Transverse colon (tissue), 3 donors: ENCODE results near the gene SAP30BP.

Source experiments
- EP300 ChIP-seq: sonication (generic); formaldehyde crosslinking; IDR thresholded peaks from one replicate; pipeline ENCODE4 v1.6.1; 2017; ENCODE audit warnings: antibody characterized with exemption, low read depth
- POLR2A ChIP-seq: fragments of 450-650 bp; IDR thresholded peaks from one replicate; pipeline ENCODE4 v1.6.1; 2016; ENCODE audit warnings: antibody characterized with exemption, mild to moderate bottlenecking, moderate library complexity
- POLR2AphosphoS5 ChIP-seq, 3 donors: sonication (generic); formaldehyde crosslinking; IDR thresholded peaks; one replicate each; pipeline ENCODE4 v1.6.1; 2016; ENCODE audit warnings: antibody characterized with exemption in 3 of 3

DNA sequence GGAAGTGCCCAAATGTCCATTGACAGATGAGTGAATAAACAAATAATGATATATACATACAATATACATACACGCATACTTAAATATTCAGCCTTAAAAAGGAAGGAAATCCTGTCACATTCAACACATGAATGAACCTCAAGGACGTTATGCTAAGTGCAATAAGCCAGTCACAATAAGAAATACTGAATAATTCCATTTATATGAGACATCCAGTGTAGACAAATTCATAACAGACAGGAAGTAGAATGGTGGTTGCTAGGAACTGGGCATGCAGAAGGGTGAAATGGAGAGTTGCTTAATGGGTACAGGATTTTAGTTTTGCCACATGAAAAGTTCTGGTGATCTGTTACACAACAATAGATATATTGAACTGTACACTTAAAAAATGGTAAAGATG is 45.3 kb downstream of the SAP30BP start:
- TF ChIP-seq EP300 (no peak), POLR2AphosphoS5 (IDR thresholded peaks at IDR 0.05) (no peak), POLR2A (no peak)
